ENCODE results near the gene CCDC112. TPM values are rescaled to one million over a fixed set of nuclear protein-coding genes. Genes with fewer than 3 reads are reported as not detected.
"Not testable (repeated sequence)": the region's sequence is repeated elsewhere in the genome, so short reads cannot be mapped to it uniquely, and the experiment has no call there.

CCDC112 gene
- total RNA-seq, 4 donors from 2014 or later, result 3.7 to 5.7 (median 4.9) TPM

GRCh38 chr5:115264786-115265185 is 31.7 kb downstream of the CCDC112 start:
- intact Hi-C loops (cut with DNase I; ENCODE audit: low total_unique reads), result no loop called here
- DNase-seq (ENCODE audit: low spot score in 2 of 2), result no peak
- WGBS, 2 donors, result 97 to 98% methylated on average over 4 to 8 of the region's 13 CpGs
- H3K4me3 ChIP-seq (ENCODE audit: low read depth, poor library complexity, severe bottlenecking), result no peak overlapping the region
- no peak for TF ChIP-seq CTCF (IDR thresholded peaks at IDR 0.05)
- TF ChIP-seq POLR2A (IDR thresholded peaks at IDR 0.05), result no peak

- 47 to 54% methylated on average over 7 of the region's 7 CpGs for WGBS, 2 donors
- no peak for TF ChIP-seq CTCF (IDR thresholded peaks at IDR 0.05)
- no peak for TF ChIP-seq POLR2A (IDR thresholded peaks at IDR 0.05)
- intact Hi-C loops (cut with DNase I; ENCODE audit: low total_unique reads), result no loop called here
- H3K4me3 ChIP-seq (ENCODE audit: low read depth, poor library complexity, severe bottlenecking), result peak overlapping the region; percentile 96
- DNase-seq (ENCODE audit: low spot score in 2 of 2), result no peak
Observed at GRCh38 chr5:115263078-115263380, 33.4 kb downstream of the CCDC112 start.

- intact Hi-C loops (cut with DNase I; ENCODE audit: low total_unique reads), result no loop called here
- peak; percentile 66 to 93 for DNase-seq (ENCODE audit: low spot score in 2 of 2)
- peak within 1 kb of the TSS; percentile 96 for H3K4me3 ChIP-seq (ENCODE audit: low read depth, poor library complexity, severe bottlenecking)
- TF ChIP-seq POLR2A (IDR thresholded peaks at IDR 0.05) (no peak), CTCF (IDR thresholded peaks at IDR 0.05) (no peak)
- WGBS, 2 donors, result 1% methylated on average over 20 to 46 of the region's 50 CpGs
Observed at GRCh38 chr5:115262321-115263077, 34.0 kb downstream of the CCDC112 start, which contains the start of gene PGGT1B. PGGT1B (minus strand) TSS chr5:115262877; CDS start chr5:115262851, 26 bp downstream.

- intact Hi-C loops (cut with DNase I; ENCODE audit: low total_unique reads), result no loop called here
- DNase-seq (ENCODE audit: low spot score in 2 of 2), result no peak
- WGBS, 2 donors, result 0 to 3% methylated on average over 8 of the region's 8 CpGs
- peak overlapping the region; percentile 96 for H3K4me3 ChIP-seq (ENCODE audit: low read depth, poor library complexity, severe bottlenecking)
- TF ChIP-seq POLR2A (IDR thresholded peaks at IDR 0.05) (no peak), CTCF (IDR thresholded peaks at IDR 0.05) (no peak)
Observed at GRCh38 chr5:115262011-115262320, 34.5 kb downstream of the CCDC112 start.

GRCh38 chr5:115260248-115260647 is 36.2 kb downstream of the CCDC112 start:
- no peak overlapping the region for H3K4me3 ChIP-seq (ENCODE audit: low read depth, poor library complexity, severe bottlenecking)
- intact Hi-C loops (cut with DNase I; ENCODE audit: low total_unique reads), result no loop called here
- DNase-seq (ENCODE audit: low spot score in 2 of 2), result no peak
- 93 to 94% methylated on average over 2 of the region's 2 CpGs for WGBS, 2 donors
- TF ChIP-seq POLR2A (IDR thresholded peaks at IDR 0.05), result no peak
- no peak for TF ChIP-seq CTCF (IDR thresholded peaks at IDR 0.05)

- H3K4me3 ChIP-seq (ENCODE audit: low read depth, poor library complexity, severe bottlenecking), result no peak overlapping the region
- intact Hi-C loops (cut with DNase I; ENCODE audit: low total_unique reads), result no loop called here
- no peak for DNase-seq (ENCODE audit: low spot score in 2 of 2)
- no peak for TF ChIP-seq CTCF (IDR thresholded peaks at IDR 0.05)
- TF ChIP-seq POLR2A (IDR thresholded peaks at IDR 0.05), result no peak
Observed at GRCh38 chr5:115257981-115258380, 38.5 kb downstream of the CCDC112 start.

- H3K4me3 ChIP-seq (ENCODE audit: low read depth, poor library complexity, severe bottlenecking); DNase-seq (ENCODE audit: low spot score in 2 of 2); intact Hi-C loops (cut with DNase I; ENCODE audit: low total_unique reads): not testable (repeated sequence)
- 62 to 66% methylated on average over 5 of the region's 5 CpGs for WGBS, 2 donors
Observed at GRCh38 chr5:115249379-115249778, 47.1 kb downstream of the CCDC112 start.

Measured in lower leg skin (tissue), 4 donors.